HCT116 (cell line): Measurements from ENCODE around the gene PSMD12. TPM values are rescaled to one million over a fixed set of nuclear protein-coding genes. Genes with fewer than 3 reads are reported as not detected.

Experiments used
- ATAC-seq: fragments of 200-7000 bp; cut with Tn5 transposase; 2 replicates; pipeline ENCODE4 v1.9.1; 2020; ENCODE audit warnings: mild to moderate bottlenecking, moderate library complexity
- BruUV-seq: library from RNA; stranded (reverse); fragments of 400-500 nt; replicated peaks from 2 replicates; lab custom pipeline; 2021; lab: Mats Ljungman, UMichigan
- CTCF ChIA-PET: fragments of 300-600 bp; sonication (Branson Sonifier 250); formaldehyde crosslinking; loops from one replicate; lab custom pipeline; 2021; ENCODE audit warnings: antibody characterized with exemption; lab: Charles Lee
- POLR2A ChIA-PET: fragments of 300-600, 350-600 bp; sonication (Branson Sonifier 250); formaldehyde crosslinking; loops from one replicate; lab custom pipeline; 2021; ENCODE audit warnings: antibody characterized with exemption; lab: Charles Lee
- RAD21 ChIA-PET, 2 experiments: fragments of 300-600 bp; sonication (Branson Sonifier 250); formaldehyde crosslinking; loops; one replicate each; lab custom pipeline; 2023; ENCODE audit warnings: low total read pairs in 2 of 2; ENCODE audit not compliant: uncharacterized antibody in 2 of 2, unreplicated experiment in 2 of 2, low non-redundant PET in 1 of 2; lab: Charles Lee
- DNase-seq: peaks from one replicate; pipeline ENCODE4 v3.0.0-alpha.2; 2010; ENCODE audit warnings: low read depth, low spot score
- H2AFZ ChIP-seq: fragments of 200-600 bp; shearing (Covaris generic), sonication (generic); 2 replicates; pipeline ENCODE4 v1.6.1; 2017; ENCODE audit warnings: low read depth, mixed run types, mixed read lengths, antibody characterized with exemption, low read length; ENCODE audit not compliant: poor library complexity, severe bottlenecking
- H3K27ac ChIP-seq: 2 replicates; pipeline ENCODE4 v1.5.1; 2012; ENCODE audit warnings: low read depth, low read length
- H3K27me3 ChIP-seq: fragments of 200-600 bp; sonication (generic); 2 replicates; pipeline ENCODE4 v1.6.1; 2016; ENCODE audit warnings: mixed run types, low read length, mixed read lengths; ENCODE audit not compliant: insufficient read depth
- H3K36me3 ChIP-seq, 2 experiments: fragments of 200-500 bp in 1 of 2; fragments of 200-600 bp in 1 of 2; sonication (Bioruptor generic) in 1 of 2; sonication (generic) in 1 of 2; 2 replicates each; pipeline versions ENCODE4 v1.5.1 to v1.6.1; 2014 to 2016; ENCODE audit warnings: low read length in 2 of 2, inconsistent platforms in 1 of 2, mixed read lengths in 1 of 2, mixed run types in 1 of 2; ENCODE audit not compliant: insufficient read depth in 2 of 2, control insufficient read depth in 1 of 2
- H3K4me1 ChIP-seq, 2 experiments: fragments of 200-600 bp in 1 of 2; sonication (generic) in 1 of 2; 2 replicates each; pipeline versions ENCODE4 v1.5.1 to v1.6.1; 2012 to 2017; ENCODE audit warnings: low read length in 2 of 2, inconsistent platforms in 1 of 2, mild to moderate bottlenecking in 1 of 2, mixed read lengths in 1 of 2, mixed run types in 1 of 2, moderate library complexity in 1 of 2; ENCODE audit not compliant: insufficient read depth in 2 of 2, control insufficient read depth in 1 of 2
- H3K4me2 ChIP-seq: fragments of 200-600 bp; sonication (generic); 2 replicates; pipeline ENCODE4 v1.6.1; 2017; ENCODE audit warnings: mixed run types, low read length, mixed read lengths
- H3K4me3 ChIP-seq, 2 experiments: fragments of 200-600 bp in 1 of 2; sonication (generic) in 1 of 2; replicated peaks in 1 of 2; 2 replicates each; pipeline ENCODE4 v1.5.1; 2011 to 2016; ENCODE audit warnings: low read length in 2 of 2, control low read depth in 1 of 2, low read depth in 1 of 2, mild to moderate bottlenecking in 1 of 2, mixed read lengths in 1 of 2, mixed run types in 1 of 2
- H3K79me2 ChIP-seq: fragments of 200-600 bp; sonication (generic); 2 replicates; pipeline ENCODE4 v1.6.1; 2017; ENCODE audit warnings: mild to moderate bottlenecking, mixed run types, low read length, moderate library complexity, mixed read lengths; ENCODE audit not compliant: insufficient read depth
- H3K9ac ChIP-seq: fragments of 200-600 bp; sonication (generic); 2 replicates; pipeline ENCODE4 v1.6.1; 2016; ENCODE audit warnings: low read length, mixed read lengths
- H3K9me2 ChIP-seq: fragments of 200-600 bp; sonication (generic), shearing (Covaris generic); 2 replicates; pipeline ENCODE4 v1.6.1; 2017; ENCODE audit warnings: mixed run types, mild to moderate bottlenecking, moderate library complexity; ENCODE audit not compliant: insufficient read depth
- H3K9me3 ChIP-seq, 2 experiments: fragments of 200-500 bp in 1 of 2; fragments of 200-600 bp in 1 of 2; sonication (Bioruptor generic) in 1 of 2; sonication (generic) in 1 of 2; 2 replicates each; pipeline ENCODE4 v1.6.1; 2014 to 2017; ENCODE audit warnings: low read length in 2 of 2, mixed read lengths in 2 of 2, inconsistent platforms in 1 of 2, low read depth in 1 of 2, mild to moderate bottlenecking in 1 of 2, mixed run types in 1 of 2, moderate library complexity in 1 of 2; ENCODE audit not compliant: control insufficient read depth in 1 of 2, insufficient read depth in 1 of 2
- H4K20me1 ChIP-seq: fragments of 200-600 bp; sonication (generic), shearing (Covaris generic); 2 replicates; pipeline ENCODE4 v1.6.1; 2017; ENCODE audit warnings: mixed run types, mild to moderate bottlenecking, moderate library complexity; ENCODE audit not compliant: insufficient read depth
- CBX3 ChIP-seq: IDR thresholded peaks from 2 replicates; pipeline ENCODE4 v1.6.1; 2012; ENCODE audit warnings: low read depth
- CTCF ChIP-seq, 3 experiments: fragments of 200-600 bp in 1 of 3; sonication (generic) in 1 of 3; IDR thresholded peaks in 2 of 3; conservative IDR thresholded peaks in 1 of 3; 2 replicates each; pipeline ENCODE4 v1.5.1; 2012 to 2017; ENCODE audit warnings: low read depth in 2 of 3, low read length in 2 of 3, antibody characterized with exemption in 1 of 3, borderline replicate concordance in 1 of 3, control low read depth in 1 of 3, mild to moderate bottlenecking in 1 of 3, mixed read lengths in 1 of 3, mixed run types in 1 of 3, moderate library complexity in 1 of 3; ENCODE audit not compliant: insufficient read depth in 1 of 3
- ELF1 ChIP-seq: IDR thresholded peaks from 2 replicates; pipeline ENCODE4 v1.6.1; 2012; ENCODE audit warnings: low read depth, borderline replicate concordance
- SP1 ChIP-seq: IDR thresholded peaks from 2 replicates; pipeline ENCODE4 v1.6.1; 2012; ENCODE audit warnings: low read depth
- YY1 ChIP-seq: IDR thresholded peaks from 2 replicates; pipeline ENCODE4 v1.6.1; 2011; ENCODE audit warnings: low read length, low read depth, moderate library complexity, mild to moderate bottlenecking; ENCODE audit not compliant: insufficient replicate concordance; ENCODE audit errors: extremely low read depth
- ZNF274 ChIP-seq: fragments of 200-500 bp; sonication (Bioruptor generic); IDR thresholded peaks from 2 replicates; pipeline ENCODE4 v1.6.1; 2014; ENCODE audit warnings: mild to moderate bottlenecking, low read depth, low read length, inconsistent platforms
- intact Hi-C: fragments of 100-400 bp; cut with micrococcal nuclease; formaldehyde crosslinking; loops from 2 replicates; pipeline ENCODE4 v1.10.0; 2022
- total RNA-seq: library from RNA; stranded (reverse); gene quantifications from one replicate; pipeline ENCODE4 v1.2.1, GENCODE V29; 2021; ENCODE audit not compliant: unreplicated experiment

PSMD12 gene
- total RNA-seq, 1 experiment from 2014 or later, result 115 TPM

- TF ChIP-seq CTCF (IDR thresholded peaks at IDR 0.05 in 2 of 3, conservative IDR thresholded peaks at IDR 0.05 in 1 of 3; ENCODE audit: borderline replicate concordance in 1 of 3, insufficient read depth in 1 of 3, low read depth in 2 of 3, low read length in 2 of 3) (no peak), ELF1 (no peak)
Observed at GRCh38 chr17:67353161-67353560, 13.2 kb downstream of the PSMD12 start (continued).

- CTCF ChIA-PET, result no interaction called here
- Histone ChIP-seq H3K9me3 (no peaks in the 10 kb centered on the region), H3K27me3 (no peaks in the 10 kb centered on the region), H3K4me3 (no peak overlapping the region), H2AFZ (no peak overlapping the region), H3K27ac (no peak overlapping the region), H3K36me3 (peaks cover 70 to 85% of the 10 kb centered on the region in 2 experiments), H3K4me1 (no peaks in the 10 kb centered on the region), H4K20me1 (peaks cover 2% of the 10 kb centered on the region; the same call in 1 of the 2 replicates), H3K9ac (no peak overlapping the region), H3K4me2 (no peak overlapping the region), H3K79me2 (peaks cover 65% of the 10 kb centered on the region), H3K9me2 (no peaks in the 10 kb centered on the region)
- TF ChIP-seq ZNF274 (no peak), SP1 (no peak), CBX3 (no peak), YY1 (no peak)
- intact Hi-C loops, result no loop called here
- no peak for DNase-seq
- RAD21 ChIA-PET, result interaction anchor here in 1 of 2 experiments (0.6 kb wide), 2 partner anchors 158 to 231 kb away, joined by 3 read pairs; no protein-coding TSS in a partner anchor
- no peak for ATAC-seq
- POLR2A ChIA-PET, result no interaction called here
- no TSS peak for BruUV-seq
Observed at GRCh38 chr17:67349420-67349819, 17.0 kb downstream of the PSMD12 start.
